HepG2 (cell line): ENCODE measurements around the gene NSUN6.

Experiments
- RFX5 ChIP-seq: IDR thresholded peaks from 2 replicates; pipeline ENCODE4 v1.6.1; 2011; ENCODE audit warnings: low read depth, low read length, improper control_type of control experiment
- STAG1 ChIP-seq: sonication (generic); formaldehyde crosslinking; IDR thresholded peaks from 2 replicates; pipeline ENCODE4 v1.4.0; 2020; ENCODE audit warnings: missing genetic modification reagents
- ZNF558 ChIP-seq: sonication (generic); formaldehyde crosslinking; IDR thresholded peaks from 2 replicates; pipeline ENCODE4 v1.9.0; 2022; ENCODE audit warnings: mild to moderate bottlenecking, missing genetic modification reagents, borderline replicate concordance

- TF ChIP-seq RFX5 = no peak
- no peak for TF ChIP-seq ZNF558 (CRISPR knock-in tag)
- TF ChIP-seq STAG1 = no peak
Observed at GRCh38 chr10:18680754-18681153, 29.4 kb upstream of the NSUN6 start.
